Measurements from ENCODE around the gene ZNF275.
"Not testable (repeated sequence)": the region's sequence is repeated elsewhere in the genome, so short reads cannot be mapped to it uniquely, and the experiment has no call there.

Gene ZNF275

DNA sequence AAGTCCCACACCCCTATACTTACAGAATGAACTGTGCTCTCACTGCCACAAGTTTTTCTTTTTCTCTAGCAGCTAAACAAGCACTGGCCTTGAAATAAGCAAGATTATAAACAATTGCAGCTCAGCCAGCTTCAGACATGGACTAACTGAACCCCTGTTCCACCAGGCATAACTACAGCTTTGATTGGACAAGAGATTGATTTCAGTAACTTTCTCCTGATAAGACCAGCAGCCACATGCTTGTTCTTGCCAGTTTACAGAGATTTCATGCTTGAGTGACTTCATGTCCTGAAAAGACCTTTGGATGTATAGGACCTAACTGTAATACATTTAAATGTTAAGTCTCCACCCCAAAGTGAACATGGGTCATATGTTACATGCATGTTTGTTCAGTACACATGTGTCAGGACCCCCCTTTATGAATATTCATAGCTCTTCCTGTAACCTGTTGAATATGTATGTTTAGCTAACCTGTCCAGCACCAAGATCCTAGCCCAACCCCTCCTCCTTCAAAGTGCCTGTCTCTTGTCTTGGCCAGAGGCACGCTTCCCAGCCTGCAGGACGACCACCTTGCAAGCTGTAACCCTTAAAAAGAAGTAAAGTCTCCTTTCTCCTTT is 27.9 kb downstream of the ZNF275 start:
- DNase-seq: no peak

DNA sequence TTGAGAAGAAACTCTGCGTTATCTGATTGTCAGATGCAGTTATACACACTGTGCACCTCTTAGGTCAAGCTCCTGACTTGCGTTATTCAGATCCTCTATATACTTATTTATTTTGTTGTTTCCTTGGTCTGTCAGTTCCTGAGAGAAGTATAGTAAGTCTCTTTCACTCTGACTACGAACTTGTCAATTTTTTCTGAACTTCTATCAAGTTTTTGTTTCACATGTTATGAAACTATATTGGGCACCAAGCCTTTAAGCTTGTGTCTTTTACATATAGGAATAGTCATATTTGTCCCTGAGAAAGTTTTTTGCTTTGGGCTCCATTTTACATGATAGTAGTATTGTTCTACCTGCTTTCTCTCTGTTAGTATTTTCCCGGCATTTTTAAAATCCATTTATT is 31.7 kb downstream of the ZNF275 start:
- no peak for DNase-seq

DNA sequence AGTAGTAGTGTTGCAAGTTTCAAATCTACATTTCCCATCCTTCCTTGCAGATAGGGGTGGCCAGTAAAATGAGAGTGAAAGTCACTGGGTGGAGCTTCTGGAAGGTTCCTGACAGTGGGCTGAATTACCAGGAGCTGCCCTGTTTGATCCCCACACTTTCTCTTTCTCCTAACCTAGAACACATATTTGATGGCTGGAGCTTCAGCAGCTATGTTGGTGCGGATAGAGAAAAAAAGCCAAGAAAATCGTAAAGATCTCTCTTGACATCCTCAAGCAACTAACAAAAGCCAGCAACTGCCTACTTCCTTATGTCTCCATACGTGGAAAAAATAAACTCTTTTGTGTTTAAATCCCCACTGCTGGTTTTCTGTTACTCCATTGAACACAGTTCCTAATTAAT is 32.2 kb downstream of the ZNF275 start:
- DNase-seq: no peak

DNA sequence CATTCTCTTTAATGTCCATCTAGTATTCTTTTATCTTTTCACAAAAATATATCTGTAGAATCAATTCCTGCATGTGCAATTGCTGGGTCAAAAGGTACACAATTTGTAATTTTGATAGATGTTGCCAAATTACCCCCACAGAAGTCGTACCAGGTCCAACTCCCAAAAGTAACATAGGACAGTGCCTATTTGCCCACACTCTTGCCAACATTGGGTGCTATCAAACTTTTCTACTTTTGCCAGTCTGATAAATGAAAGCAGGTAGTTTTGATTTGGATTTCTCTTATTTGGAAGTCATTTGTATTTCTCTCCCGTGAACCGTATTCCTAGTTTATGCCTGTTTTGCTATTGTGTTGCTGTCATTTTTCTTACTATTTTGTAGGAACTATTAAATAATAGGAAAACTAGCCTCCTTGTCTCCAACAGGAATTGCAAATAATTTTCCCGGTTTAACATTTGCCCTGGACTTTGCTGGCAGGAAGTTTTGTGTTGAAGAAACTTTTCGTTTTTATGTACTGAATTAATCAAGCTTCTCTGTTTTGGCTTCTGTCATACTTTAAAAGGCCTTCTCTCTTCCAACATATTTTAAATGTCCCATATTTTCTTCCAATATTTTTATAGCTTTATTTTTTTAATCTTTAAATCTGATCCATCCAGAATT is 33.1 kb downstream of the ZNF275 start:
- DNase-seq: no peak

DNA sequence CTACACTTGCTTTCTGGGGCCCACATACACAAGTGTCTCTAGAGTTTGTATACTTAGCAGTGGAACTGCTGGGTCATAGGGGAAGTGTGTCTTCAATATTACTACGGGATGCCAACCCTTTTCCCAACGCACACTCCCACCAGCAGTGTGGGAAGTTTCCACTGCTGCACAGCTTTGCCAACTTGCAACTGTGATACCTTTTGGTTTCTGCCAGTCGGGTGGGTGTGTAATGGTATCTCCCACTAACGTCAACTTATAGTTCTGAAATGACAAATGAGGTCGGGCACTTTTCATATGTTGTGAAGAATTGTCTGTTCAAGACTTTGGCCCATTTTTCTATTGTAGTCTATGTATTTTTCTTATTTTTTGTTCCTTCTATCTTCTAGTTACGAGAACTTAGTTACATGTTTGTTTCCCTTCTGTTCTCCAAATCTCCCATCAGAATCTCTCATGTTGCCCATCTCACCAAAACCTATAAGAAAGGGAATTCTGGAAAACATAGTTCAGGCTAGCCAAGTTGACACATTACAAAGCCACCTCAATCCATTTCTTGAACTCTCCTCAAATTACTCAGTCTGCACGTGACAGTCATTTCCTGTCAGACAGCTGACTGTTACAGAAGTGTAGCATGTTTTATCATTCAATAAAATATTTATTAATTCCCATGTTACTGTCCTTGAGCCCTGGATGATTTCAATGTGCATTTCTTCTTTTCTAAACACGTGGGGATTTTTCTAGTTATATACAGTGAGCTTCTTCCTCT is 36.5 kb downstream of the ZNF275 start:
- no peak for DNase-seq

DNA sequence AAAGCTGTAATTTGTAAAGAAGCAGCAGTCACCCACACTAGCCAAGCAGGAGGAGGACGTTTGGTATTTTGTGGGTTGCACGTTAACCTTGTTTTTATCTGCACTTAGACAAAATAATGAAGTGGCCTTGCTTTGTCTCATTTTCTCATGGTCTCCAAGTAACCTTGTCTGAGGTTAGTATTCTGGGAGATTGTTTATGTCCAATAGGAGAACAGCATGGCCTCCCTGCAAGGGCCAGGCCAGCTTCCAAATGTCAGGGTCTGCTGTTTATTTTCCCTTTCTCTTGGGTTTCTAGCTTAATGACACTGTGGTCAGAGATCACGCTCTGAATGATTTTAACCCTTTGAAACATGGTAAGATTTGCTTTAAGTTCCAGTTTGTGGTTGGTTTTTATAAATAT is 37.3 kb downstream of the ZNF275 start:
- DNase-seq: no peak

DNA sequence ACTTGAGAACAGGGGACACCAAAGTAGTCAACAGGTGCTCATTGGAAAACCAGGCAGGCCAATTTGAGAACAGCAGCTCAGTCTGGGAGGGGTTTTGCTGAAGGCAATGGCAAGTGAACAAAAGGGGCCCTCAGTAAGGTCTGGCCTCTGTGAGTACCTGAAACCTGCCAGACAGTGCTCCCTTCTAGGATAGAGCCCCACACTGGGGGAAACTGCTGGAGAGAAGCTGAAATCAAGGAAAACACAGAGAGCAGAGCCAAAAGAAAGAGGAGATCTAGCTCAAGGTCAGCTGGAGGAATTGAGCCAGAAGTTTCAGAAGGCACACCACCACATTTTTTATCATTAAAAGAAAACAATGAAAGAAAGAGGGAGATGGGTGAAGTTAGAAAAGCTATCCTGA is 39.0 kb downstream of the ZNF275 start:
- DNase-seq: no peak

DNA sequence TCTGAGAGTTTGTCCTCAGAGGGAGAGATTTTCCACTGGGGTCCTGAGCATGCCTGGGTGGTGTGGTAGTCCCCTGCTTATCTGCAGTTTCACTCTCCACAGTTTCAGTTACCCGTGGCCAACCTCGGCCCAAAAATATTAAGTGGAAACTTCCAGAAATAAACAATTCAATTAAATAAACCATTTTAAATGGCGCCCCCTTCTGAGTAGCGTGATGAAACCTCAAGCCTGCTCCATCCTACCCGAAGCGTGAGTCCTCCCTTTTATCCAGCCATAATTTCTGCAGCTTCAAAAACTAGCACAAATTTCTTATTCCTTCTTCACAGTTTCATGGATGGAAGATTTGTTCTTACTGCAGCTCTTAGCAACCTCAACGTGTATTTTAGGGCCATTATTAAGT is 40.5 kb downstream of the ZNF275 start:
- DNase-seq: no peak

DNA sequence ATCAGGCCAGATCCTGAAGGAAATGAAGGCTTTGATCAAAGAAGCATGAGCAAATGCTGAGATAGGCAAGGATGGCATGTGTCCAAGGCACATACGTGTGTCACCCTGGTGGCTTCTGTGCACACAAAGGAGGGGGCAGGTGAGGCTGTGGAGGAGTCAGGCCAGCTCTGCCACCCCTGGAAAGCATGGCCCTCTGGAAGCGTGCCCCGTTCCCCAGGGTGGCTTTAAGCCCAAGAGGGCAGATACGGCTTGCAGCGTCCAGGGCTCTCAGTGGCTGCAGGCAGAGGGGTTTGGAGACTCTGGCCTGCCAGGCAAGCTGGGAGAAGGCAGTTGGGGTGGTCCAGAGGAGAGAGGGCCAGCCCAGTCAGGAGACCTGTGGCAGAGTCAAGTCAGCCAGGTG is 41.6 kb downstream of the ZNF275 start:
- DNase-seq: no peak

DNA sequence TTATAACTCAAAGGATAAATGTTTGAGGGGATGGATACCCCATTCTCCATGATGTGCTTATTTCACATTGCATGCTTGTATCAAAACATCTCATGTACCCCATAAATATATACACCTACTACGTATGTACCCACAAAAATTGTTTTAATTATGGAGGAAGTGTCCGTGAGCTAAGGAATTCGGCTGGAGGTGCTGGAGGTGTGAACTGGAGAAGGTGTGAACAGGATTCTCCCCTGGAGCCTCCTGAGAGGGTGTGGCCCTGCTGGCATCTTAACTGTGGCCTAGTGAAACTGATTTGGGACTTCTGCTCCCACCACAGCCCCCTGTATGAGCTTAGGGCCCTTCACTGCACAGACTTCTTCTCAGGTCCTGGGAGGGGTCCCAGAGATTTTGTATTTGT is 43.8 kb downstream of the ZNF275 start:
- DNase-seq: no peak

DNA sequence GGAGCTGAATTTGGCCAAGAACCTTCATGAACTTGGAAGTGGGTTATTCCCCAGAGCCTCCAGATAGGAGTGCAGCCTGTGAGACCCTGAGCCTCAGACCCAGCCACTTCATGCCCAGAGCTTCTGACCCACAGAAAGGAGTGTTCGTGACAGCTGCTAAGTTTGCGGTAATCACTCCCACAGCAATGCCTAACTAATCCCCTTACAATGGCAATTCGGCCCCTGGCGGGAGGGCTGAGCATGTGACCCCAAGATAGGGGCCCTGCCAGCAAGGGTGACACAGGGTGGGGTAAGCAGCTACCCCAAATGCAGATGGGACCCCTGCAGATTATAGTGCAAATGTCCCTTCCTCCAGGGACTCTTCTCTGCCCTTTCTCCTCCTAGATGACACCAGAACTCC is 44.7 kb downstream of the ZNF275 start:
- DNase-seq: no peak

DNA sequence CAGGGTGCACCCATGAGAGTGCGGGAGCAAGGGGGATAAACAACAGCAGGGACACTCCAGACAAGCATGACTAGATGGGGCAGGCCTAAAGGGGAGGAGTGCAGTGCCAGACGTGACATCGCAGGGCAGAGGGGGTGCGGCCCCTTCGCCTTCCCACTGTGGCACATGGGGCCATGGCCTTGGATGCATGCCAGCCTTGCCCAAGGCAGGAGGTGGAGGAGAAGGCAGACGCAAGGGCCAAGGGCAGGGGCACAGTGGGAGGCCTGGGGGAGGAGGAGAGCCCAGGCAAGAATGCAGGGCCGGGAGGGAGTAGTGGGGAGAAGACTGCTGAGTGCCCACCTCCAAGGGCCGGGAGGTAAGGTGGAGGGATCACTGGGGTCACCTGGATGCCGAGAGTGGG is 45.6 kb downstream of the ZNF275 start:
- no peak for DNase-seq

DNA sequence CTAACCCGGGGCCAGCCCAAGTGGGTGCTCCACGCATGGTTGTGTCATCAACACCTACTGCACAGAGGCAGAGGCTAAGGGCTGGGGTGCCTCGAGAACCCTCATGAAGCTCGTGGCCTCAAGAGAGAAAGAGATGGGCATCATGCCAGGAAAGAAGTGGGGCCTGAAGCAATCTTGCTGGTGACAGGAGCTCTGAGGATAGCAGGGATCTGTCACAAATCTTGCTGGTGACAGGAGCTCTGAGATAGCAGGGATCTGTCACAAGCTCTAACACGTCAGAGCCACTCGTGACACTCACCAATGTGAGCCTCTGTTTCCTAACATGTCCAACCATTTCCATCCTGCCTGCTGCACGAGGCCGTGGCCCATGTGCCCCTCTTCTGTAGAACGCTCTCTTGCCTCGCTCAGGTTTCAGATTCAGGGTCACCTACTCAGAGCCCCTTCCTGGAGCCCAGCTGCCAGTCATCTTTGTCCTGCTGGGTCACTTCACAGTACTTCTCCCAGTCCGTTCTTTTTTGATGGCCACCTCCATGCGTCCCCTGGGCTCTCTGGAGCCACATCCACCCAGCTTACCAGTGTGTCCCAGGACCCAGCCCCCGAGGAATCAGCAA is 46.1 kb downstream of the ZNF275 start:
- no peak for DNase-seq

DNA sequence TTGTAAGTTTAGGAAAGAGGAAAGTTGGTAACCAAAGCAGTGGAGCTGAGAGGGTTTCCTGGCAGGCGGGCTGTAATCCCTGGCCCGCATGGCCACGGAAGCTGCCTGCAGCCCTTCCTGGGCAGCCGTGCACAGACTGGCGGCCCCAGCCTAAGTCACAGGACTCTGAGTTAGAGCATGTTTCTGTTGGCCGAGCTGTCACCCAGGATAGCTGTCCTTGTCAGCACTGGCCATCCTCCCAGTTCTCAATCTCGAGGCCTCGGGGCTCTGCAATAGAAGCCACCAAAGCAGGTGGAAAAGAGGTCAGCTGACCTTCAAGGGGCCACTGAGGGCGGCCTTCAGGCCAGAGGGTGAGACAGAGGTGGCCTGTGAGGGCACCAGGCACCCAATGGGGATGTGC is 46.7 kb downstream of the ZNF275 start:
- no peak for DNase-seq

DNA sequence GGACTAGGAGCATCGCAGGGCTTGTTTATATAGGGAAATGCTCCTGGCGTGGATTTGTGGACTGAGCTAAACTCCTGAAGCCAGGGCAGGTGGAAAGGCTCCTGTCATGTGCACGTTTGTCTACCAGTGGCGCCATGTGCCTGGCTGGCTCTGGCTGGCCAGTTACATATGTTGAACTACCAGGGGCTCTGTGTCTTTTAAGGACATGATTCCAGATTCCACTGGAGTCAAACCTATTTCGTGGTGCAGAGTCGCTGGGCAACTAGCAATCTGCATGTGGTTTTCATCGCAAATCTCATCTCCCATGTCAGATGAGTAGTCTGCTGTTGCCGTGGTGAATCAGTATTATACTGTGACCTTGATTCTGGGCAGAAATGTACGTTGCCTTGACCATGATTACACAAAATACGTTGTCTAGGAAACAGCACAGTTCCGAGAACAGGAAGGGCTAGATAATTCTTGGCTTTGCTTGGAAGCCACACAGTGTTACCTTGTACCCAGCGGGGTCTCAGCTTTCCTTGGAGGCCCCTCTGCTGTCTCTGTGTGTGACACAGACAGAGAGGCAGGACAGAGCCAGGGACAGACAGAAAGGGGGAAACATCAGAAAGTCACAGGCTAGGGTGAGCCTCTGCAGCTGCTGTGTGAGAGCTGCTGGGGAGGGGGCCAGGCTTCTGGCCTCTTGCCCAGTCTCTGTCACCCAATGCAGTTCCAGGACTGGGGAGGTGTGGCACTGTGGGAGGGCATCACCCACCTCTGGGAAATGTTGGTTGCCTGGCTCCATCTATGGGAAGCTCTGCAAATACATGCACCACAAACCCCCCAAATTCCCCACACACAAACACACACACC is 48.0 kb downstream of the ZNF275 start:
- DNase-seq: peak; percentile 3

DNA sequence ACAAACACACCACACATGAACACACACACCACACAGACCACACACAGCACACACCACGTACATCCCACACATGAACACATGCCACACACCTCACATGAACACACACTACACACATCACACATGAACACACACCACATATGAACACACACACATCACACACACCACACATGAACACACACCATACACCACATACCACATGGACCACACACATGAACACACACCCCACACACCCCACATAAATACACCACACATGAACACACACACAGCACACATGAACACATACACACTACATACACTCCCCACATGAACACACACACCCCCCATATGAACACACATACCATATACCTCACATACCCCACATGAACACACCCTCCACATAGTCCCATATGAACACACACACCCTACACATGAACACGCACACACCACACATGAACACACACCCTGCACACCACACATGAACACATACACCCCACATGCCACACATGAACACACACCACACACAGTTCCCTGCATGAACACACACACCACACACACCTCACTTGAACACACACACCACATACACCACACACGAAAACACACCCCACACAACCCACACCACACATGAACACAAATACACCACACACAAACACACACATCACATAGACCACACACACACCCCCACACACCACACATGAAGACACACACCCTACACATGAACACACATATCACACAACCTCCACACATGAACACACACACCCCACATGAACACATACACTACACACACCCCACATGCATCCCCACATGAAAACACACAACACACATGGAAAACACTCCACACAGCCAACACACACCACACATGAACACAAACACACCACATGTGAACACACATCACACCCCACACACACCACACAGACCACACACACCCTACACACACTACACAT is 48.9 kb downstream of the ZNF275 start:
- no peak for DNase-seq

DNA sequence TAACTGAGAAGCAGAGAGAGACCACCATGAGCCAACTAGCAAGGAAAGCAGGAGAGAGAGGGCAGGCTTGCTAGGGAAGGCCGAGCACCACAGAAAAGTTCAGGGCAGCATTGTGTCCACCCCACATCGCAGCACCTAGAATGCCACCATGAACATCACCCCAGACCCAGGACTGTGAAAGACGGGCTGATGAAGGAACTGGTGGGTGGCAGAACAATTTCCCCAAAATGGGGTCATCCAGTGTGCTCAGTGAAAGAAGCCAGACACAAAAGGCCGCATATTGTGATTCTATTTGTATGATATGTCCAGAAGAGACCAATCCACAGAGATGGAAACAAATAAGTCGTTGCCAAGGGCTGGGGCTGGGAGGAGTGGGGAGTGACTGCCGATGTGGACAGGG is 50.4 kb downstream of the ZNF275 start:
- DNase-seq: no peak

DNA sequence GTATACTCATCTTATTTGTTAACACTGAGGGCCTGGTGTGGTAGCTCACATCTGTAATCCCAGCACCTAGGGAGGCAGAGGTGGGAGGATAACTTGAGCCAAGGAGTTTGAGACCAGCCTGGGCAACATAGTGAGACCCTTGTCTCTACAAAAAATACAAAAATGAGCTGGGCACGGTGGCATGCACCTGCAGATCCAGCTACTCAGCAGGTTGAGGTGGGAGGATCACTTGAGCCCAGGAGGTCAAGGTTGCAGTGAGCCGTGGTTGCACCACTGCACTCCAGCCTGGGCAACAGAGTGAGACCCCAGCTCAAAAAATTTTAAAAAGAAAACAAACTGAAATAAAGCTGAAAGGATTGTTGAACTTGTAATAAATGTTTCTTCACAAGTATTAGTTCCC is 51.0 kb downstream of the ZNF275 start:
- DNase-seq: not testable (repeated sequence)

DNA sequence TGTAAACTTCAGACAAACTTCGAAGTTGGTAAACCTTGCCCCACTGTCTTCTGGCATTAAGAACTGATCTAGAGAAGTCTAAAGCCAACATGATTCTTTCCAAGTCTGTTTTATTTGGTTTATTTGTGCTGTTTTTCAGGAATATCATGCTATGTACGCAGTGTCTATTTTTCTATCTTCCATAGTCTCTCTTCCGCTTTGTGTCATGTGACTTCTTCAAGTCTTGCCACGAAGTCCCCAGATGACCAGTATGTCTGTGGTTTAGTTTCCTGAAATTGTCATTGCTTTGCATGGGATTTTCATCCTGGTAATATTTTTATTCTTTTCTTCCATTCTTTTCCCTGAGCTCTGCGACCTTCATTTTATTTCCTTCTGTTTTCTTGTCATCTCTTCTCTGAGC is 52.1 kb downstream of the ZNF275 start:
- peak; percentile 2 for DNase-seq

DNA sequence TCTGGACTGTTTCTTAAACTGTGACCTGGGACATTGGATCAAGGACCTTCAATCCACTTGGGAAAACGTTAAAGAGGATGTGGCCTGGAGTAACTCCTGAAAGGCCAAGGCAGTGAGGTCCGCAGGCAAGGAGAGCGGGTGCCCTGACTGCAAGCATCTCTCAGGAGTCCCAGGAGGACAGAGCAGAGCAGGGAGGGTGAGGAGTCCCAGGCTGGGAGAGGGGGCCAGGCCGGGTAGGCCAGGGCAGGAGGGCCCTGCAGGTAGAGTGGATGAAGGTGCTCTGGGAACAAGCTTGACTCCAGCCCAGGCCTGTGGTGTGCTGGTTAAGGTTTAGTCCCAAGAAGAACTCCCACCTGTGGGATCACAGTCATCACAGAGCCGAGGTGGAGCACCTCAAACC is 53.4 kb downstream of the ZNF275 start:
- DNase-seq: no peak

DNA sequence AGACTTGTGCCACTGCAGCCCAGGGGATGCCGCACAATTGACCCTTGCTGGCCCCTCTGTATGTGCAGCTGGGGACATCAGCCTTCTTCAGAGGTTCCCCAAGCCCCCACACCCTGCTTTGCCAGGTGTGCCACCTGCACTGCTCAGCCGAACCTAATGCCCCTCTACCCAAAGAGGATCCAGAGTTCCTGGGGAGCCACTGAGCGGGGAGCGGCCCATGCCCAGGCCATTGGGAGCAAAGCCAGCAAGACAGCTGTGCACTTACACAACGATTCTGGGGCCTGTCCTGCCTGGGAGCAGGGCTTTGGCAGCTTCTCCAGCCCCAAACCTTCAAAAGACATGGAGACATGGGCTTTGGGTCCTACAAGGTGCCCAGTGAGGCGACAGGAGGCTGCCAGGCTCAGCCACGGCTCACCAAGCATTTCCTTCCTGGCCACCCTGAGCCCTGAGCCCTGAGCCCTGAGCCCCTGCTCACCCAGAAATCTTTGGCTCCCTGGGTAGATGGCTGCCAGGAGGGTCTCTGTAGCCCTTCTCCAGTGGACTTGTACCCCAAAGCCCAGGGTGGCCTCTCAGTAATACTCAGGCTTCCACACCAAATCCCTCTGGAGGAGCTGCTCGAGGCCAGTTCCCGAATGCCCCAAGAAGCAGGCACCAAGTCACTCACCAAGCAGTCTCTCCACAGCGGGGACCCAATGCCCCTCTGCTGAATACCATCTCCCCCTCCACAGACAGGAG is 54.2 kb downstream of the ZNF275 start:
- no peak for DNase-seq
